Activated CD8-positive, alpha-beta memory T cell treated with anti-CD3 and anti-CD28 coated beads, Interleukin-2, amount 50 U/mL, for 1 hour (primary cell): ENCODE measurements around the gene KLHL24.
"Not testable (repeated sequence)": the region's sequence is repeated elsewhere in the genome, so short reads cannot be mapped to it uniquely, and the experiment has no call there.

ENCODE experiments used
- DNase-seq: peaks from one replicate; pipeline ENCODE4 v3.0.0-alpha.2; 2020; ENCODE audit errors: extremely low read depth

KLHL24 gene

GRCh38 chr3:183695569-183696364 is 60.3 kb downstream of the KLHL24 start:
- DNase-seq, result no peak

- no peak for DNase-seq
These were observed 61.7 kb downstream of the KLHL24 start for GRCh38 chr3:183697123-183697609.

GRCh38 chr3:183697610-183698317 is 62.3 kb downstream of the KLHL24 start, which contains the start of gene YEATS2:
TSS of gene YEATS2 (plus strand) at chr3:183697797. CDS start at chr3:183715163, 17,366 bp downstream.
- DNase-seq, result no peak

- no peak for DNase-seq
These were observed 62.9 kb downstream of the KLHL24 start for GRCh38 chr3:183698318-183698751.

GRCh38 chr3:183698756-183699155 is 63.3 kb downstream of the KLHL24 start:
- DNase-seq, result no peak

GRCh38 chr3:183699238-183699947 is 64.0 kb downstream of the KLHL24 start:
- DNase-seq, result no peak

GRCh38 chr3:183701744-183702143 is 66.3 kb downstream of the KLHL24 start:
- DNase-seq, result no peak

- DNase-seq, result not testable (repeated sequence)
These were observed 68.5 kb downstream of the KLHL24 start for GRCh38 chr3:183703892-183704291.

- no peak for DNase-seq
These were observed 74.8 kb downstream of the KLHL24 start for GRCh38 chr3:183710231-183710630.

- DNase-seq, result no peak
These were observed 76.1 kb downstream of the KLHL24 start for GRCh38 chr3:183711516-183711915.

GRCh38 chr3:183714622-183715021 is 79.2 kb downstream of the KLHL24 start:
- no peak for DNase-seq

GRCh38 chr3:183718012-183718411 is 82.6 kb downstream of the KLHL24 start:
- no peak for DNase-seq

GRCh38 chr3:183725387-183725786 is 90.0 kb downstream of the KLHL24 start:
- DNase-seq, result no peak

- DNase-seq, result no peak
These were observed 92.8 kb downstream of the KLHL24 start for GRCh38 chr3:183728204-183728603.

GRCh38 chr3:183730361-183730760 is 94.9 kb downstream of the KLHL24 start:
- no peak for DNase-seq

GRCh38 chr3:183731611-183732010 is 96.2 kb downstream of the KLHL24 start:
- no peak for DNase-seq

GRCh38 chr3:183733553-183733952 is 98.1 kb downstream of the KLHL24 start:
- DNase-seq, result no peak
